Natural killer cell (primary cell): ENCODE data around the gene LYST. TPM values are rescaled to one million over a fixed set of nuclear protein-coding genes. Genes with fewer than 3 reads are reported as not detected.

Source experiments
- total RNA-seq, 4 donors: library from RNA; stranded (reverse); fragments of 120-200 nt in 1 of 4; gene quantifications; one replicate each; pipeline versions ENCODE4 v1.2.3 to v1.2.4, GENCODE V29; 2013 to 2022

LYST gene
- total RNA-seq, 3 donors from 2014 or later (not counting 1 experiment from before 2014, with no cell fraction given), result 89.9 to 115 (median 93.6) TPM

Other genes starting within 250 kb of the LYST start
- under 1 TPM in 2 of 3 donors, not detected in 1; 0.07 to 0.12 TPM for gene GNG4, start 217.1 kb downstream of the LYST start, total RNA-seq
- gene NID1, start 198.2 kb upstream of the LYST start, total RNA-seq, result under 1 TPM; 0.32 to 0.92 (median 0.85) TPM